WTC11 (cell line): ENCODE data around the gene MAPK9. TPM values are rescaled to one million over a fixed set of nuclear protein-coding genes. Genes with fewer than 3 reads are reported as not detected.

Experiments used
- ATAC-seq: fragments of 200-7000 bp; cut with Tn5 transposase; 2 replicates; pipeline ENCODE4 v1.10.0; 2021; ENCODE audit warnings: mild to moderate bottlenecking, moderate library complexity
- CTCF ChIA-PET: fragments of 300-600 bp; sonication (Branson Sonifier 250); formaldehyde crosslinking; loops from one replicate; lab custom pipeline; 2021; ENCODE audit warnings: antibody characterized with exemption; lab: Charles Lee
- POLR2A ChIA-PET: fragments of 350-600 bp; sonication (Branson Sonifier 250); formaldehyde crosslinking; loops from one replicate; lab custom pipeline; 2021; ENCODE audit warnings: antibody characterized with exemption; lab: Charles Lee
- DNase-seq: peaks from one replicate; pipeline ENCODE4 v3.0.0; 2021; ENCODE audit warnings: low spot score
- H3K27ac Mint-ChIP-seq: 2 replicates; pipeline ENCODE4 v1.8.0; 2021; ENCODE audit warnings: mixed read lengths
- H3K27me3 Mint-ChIP-seq: 2 replicates; pipeline ENCODE4 v1.8.0; 2021; ENCODE audit warnings: low read depth, mild to moderate bottlenecking, moderate library complexity, mixed read lengths
- H3K36me3 Mint-ChIP-seq: 2 replicates; pipeline ENCODE4 v1.8.0; 2021; ENCODE audit warnings: mixed read lengths
- H3K4me1 Mint-ChIP-seq: 2 replicates; pipeline ENCODE4 v1.8.0; 2022; ENCODE audit warnings: mixed read lengths
- H3K4me3 Mint-ChIP-seq: 2 replicates; pipeline ENCODE4 v1.8.0; 2021; ENCODE audit warnings: mild to moderate bottlenecking, moderate library complexity, mixed read lengths
- H3K9me3 Mint-ChIP-seq: 2 replicates; pipeline ENCODE4 v1.8.0; 2021; ENCODE audit warnings: mixed read lengths
- CBFB ChIP-seq: sonication (generic); formaldehyde crosslinking; IDR thresholded peaks from 2 replicates; pipeline ENCODE4 v1.8.1; 2022; ENCODE audit warnings: mild to moderate bottlenecking, low read depth, missing genetic modification reagents
- CREB1 ChIP-seq: sonication (generic); formaldehyde crosslinking; IDR thresholded peaks from 2 replicates; pipeline ENCODE4 v1.8.0; 2023; ENCODE audit warnings: mild to moderate bottlenecking, missing genetic modification reagents
- FOXP4 ChIP-seq: sonication (generic); formaldehyde crosslinking; IDR thresholded peaks from 2 replicates; pipeline ENCODE4 v1.8.0; 2022; ENCODE audit warnings: mild to moderate bottlenecking, missing genetic modification reagents
- GRHL2 ChIP-seq: fragments of 250-450 bp; sonication (Bioruptor Pico); IDR thresholded peaks from 2 replicates; pipeline ENCODE4 v1.8.0; 2022; ENCODE audit warnings: mild to moderate bottlenecking, moderate library complexity; ENCODE audit not compliant: insufficient replicate concordance, severe bottlenecking
- GTF2I ChIP-seq: fragments of 250-450 bp; sonication (Bioruptor Pico); conservative IDR thresholded peaks from 2 replicates; pipeline ENCODE4 v1.4.0; 2021; ENCODE audit warnings: mild to moderate bottlenecking
- NFE2L1 ChIP-seq: sonication (generic); formaldehyde crosslinking; IDR thresholded peaks from 2 replicates; pipeline ENCODE4 v1.8.1; 2023; ENCODE audit warnings: missing genetic modification reagents
- NR2C2 ChIP-seq: sonication (generic); formaldehyde crosslinking; IDR thresholded peaks from 2 replicates; pipeline ENCODE4 v1.8.0; 2022; ENCODE audit warnings: mild to moderate bottlenecking, missing genetic modification reagents
- OVOL2 ChIP-seq: fragments of 250-450 bp; sonication (Bioruptor Pico); IDR thresholded peaks from 2 replicates; pipeline ENCODE4 v1.9.0; 2021; ENCODE audit warnings: mild to moderate bottlenecking, borderline replicate concordance
- SMAD4 ChIP-seq: sonication (generic); formaldehyde crosslinking; IDR thresholded peaks from 2 replicates; pipeline ENCODE4 v1.8.0; 2022; ENCODE audit warnings: mild to moderate bottlenecking, missing genetic modification reagents
- USF1 ChIP-seq: sonication (generic); formaldehyde crosslinking; IDR thresholded peaks from 2 replicates; pipeline ENCODE4 v1.8.0; 2022; ENCODE audit warnings: mild to moderate bottlenecking, missing genetic modification reagents
- ZMAT4 ChIP-seq: fragments of 250-450 bp; sonication (Bioruptor Pico); IDR thresholded peaks from 2 replicates; pipeline ENCODE4 v1.9.0; 2021; ENCODE audit warnings: mild to moderate bottlenecking
- ZNF121 ChIP-seq: sonication (generic); formaldehyde crosslinking; IDR thresholded peaks from 2 replicates; pipeline ENCODE4 v1.8.0; 2023; ENCODE audit warnings: missing genetic modification reagents
- ZNF317 ChIP-seq: sonication (generic); formaldehyde crosslinking; IDR thresholded peaks from 2 replicates; pipeline ENCODE4 v1.8.1; 2023; ENCODE audit warnings: low read depth, mild to moderate bottlenecking, moderate library complexity, missing genetic modification reagents, borderline replicate concordance
- ZNF416 ChIP-seq: fragments of 250-450 bp; sonication (Bioruptor Pico); IDR thresholded peaks from 2 replicates; pipeline ENCODE4 v1.9.0; 2021; ENCODE audit warnings: mild to moderate bottlenecking, inconsistent platforms
- ZNF532 ChIP-seq: fragments of 250-450 bp; sonication (Bioruptor Pico); IDR thresholded peaks from 2 replicates; pipeline ENCODE4 v1.9.0; 2021; ENCODE audit warnings: mild to moderate bottlenecking, borderline replicate concordance
- total RNA-seq: library from RNA; stranded (reverse); gene quantifications from 3 replicates; pipeline ENCODE4 v1.2.3, GENCODE V29; 2021

The MAPK9 gene
- total RNA-seq, 1 experiment from 2014 or later = 42.9 TPM

GRCh38 chr5:180205916-180206315 lies 86.0 kb downstream of the MAPK9 start (continued):
- TF ChIP-seq USF1 (no peak), GTF2I (CRISPR knock-in tag) (no peak), ZNF121 (no peak)

GRCh38 chr5:180204276-180204819 lies 87.5 kb downstream of the MAPK9 start:
- CTCF ChIA-PET = no interaction called here
- no peaks in the 10 kb centered on the region for H3K36me3 Mint-ChIP-seq
- no peak for ATAC-seq

More at GRCh38 chr5:180204276-180204819, 87.5 kb downstream of the MAPK9 start:
- POLR2A ChIA-PET = no interaction called here
- TF ChIP-seq CREB1 (no peak), NFE2L1 (CRISPR knock-in tag) (no peak), ZMAT4 (CRISPR knock-in tag) (no peak), GRHL2 (CRISPR knock-in tag) (no peak), OVOL2 (CRISPR knock-in tag) (no peak), ZNF532 (no peak), ZNF416 (CRISPR knock-in tag) (no peak), CBFB (CRISPR knock-in tag) (no peak), FOXP4 (CRISPR knock-in tag) (no peak), SMAD4 (no peak), GTF2I (CRISPR knock-in tag) (no peak), NR2C2 (CRISPR knock-in tag) (no peak), ZNF317 (CRISPR knock-in tag) (no peak)
- no peak overlapping the region for H3K4me3 Mint-ChIP-seq
- peaks cover 13% of the 10 kb centered on the region for H3K4me1 Mint-ChIP-seq
- DNase-seq = no peak
- no peak overlapping the region for H3K27ac Mint-ChIP-seq
- no peaks in the 10 kb centered on the region for H3K9me3 Mint-ChIP-seq
- peaks cover 19% of the 10 kb centered on the region for H3K27me3 Mint-ChIP-seq
